HEK293 (cell line): Measurements from ENCODE around the gene RGS7.
"Not testable (repeated sequence)": the region's sequence is repeated elsewhere in the genome, so short reads cannot be mapped to it uniquely, and the experiment has no call there.

Experiments used
- CTCF ChIA-PET: fragments of 350-600 bp; formaldehyde crosslinking; extraction: SDS; loops from one replicate; lab custom pipeline; 2021; ENCODE audit warnings: antibody characterized with exemption; lab: Yijun Ruan, JAX
- POLR2A ChIA-PET: fragments of 300-600 bp; formaldehyde crosslinking; extraction: SDS; loops from one replicate; lab custom pipeline; 2020; ENCODE audit warnings: antibody characterized with exemption, inconsistent platforms; lab: Yijun Ruan, JAX
- H3K27ac ChIP-seq: fragments of 200-500 bp; sonication (Bioruptor generic); 2 replicates; pipeline ENCODE4 v1.5.1; 2014; ENCODE audit warnings: low read depth, low read length, control low read depth, inconsistent platforms; ENCODE audit errors: extremely low read depth
- H3K36me3 ChIP-seq, 2 experiments: fragments of 200-500 bp in 1 of 2; sonication (Bioruptor generic) in 1 of 2; 1 replicate in 1 of 2; 2 replicates in 1 of 2; pipeline ENCODE4 v1.5.1; 2014 to 2017; ENCODE audit warnings: inconsistent platforms in 2 of 2, low read length in 2 of 2; ENCODE audit not compliant: control insufficient read depth in 2 of 2, insufficient read depth in 1 of 2
- H3K4me1 ChIP-seq: fragments of 200-500 bp; sonication (Bioruptor generic); 2 replicates; pipeline ENCODE4 v1.5.1; 2014; ENCODE audit warnings: mild to moderate bottlenecking, low read length, inconsistent platforms; ENCODE audit not compliant: control insufficient read depth, insufficient read depth
- H3K4me3 ChIP-seq: 2 replicates; pipeline ENCODE4 v1.5.1; 2011; ENCODE audit warnings: low read depth, mild to moderate bottlenecking, control low read depth, low read length, moderate library complexity
- H3K9me3 ChIP-seq: fragments of 200-500 bp; sonication (Bioruptor generic); 2 replicates; pipeline ENCODE4 v1.5.1; 2014; ENCODE audit warnings: low read depth, low read length, inconsistent platforms; ENCODE audit not compliant: control insufficient read depth, insufficient read depth
- EGR2 ChIP-seq: fragments of 450-650 bp; formaldehyde crosslinking; IDR thresholded peaks from 2 replicates; pipeline ENCODE4 v1.5.1; 2016; ENCODE audit warnings: low read depth, missing biosample characterization, missing genetic modification characterization
- KLF10 ChIP-seq: fragments of 450-650 bp; IDR thresholded peaks from 2 replicates; pipeline ENCODE4 v1.5.1; 2018; ENCODE audit warnings: missing biosample characterization, mild to moderate bottlenecking, missing genetic modification characterization
- MYNN ChIP-seq: fragments of 450-650 bp; formaldehyde crosslinking; IDR thresholded peaks from 2 replicates; pipeline ENCODE4 v1.5.1; 2016; ENCODE audit warnings: missing biosample characterization, missing genetic modification characterization, borderline replicate concordance
- YY1 ChIP-seq: fragments of 450-650 bp; formaldehyde crosslinking; IDR thresholded peaks from 2 replicates; pipeline ENCODE4 v1.5.1; 2018; ENCODE audit warnings: missing biosample characterization, missing genetic modification characterization
- ZBTB8A ChIP-seq: fragments of 450-650 bp; formaldehyde crosslinking; IDR thresholded peaks from 2 replicates; pipeline ENCODE4 v1.5.1; 2016; ENCODE audit warnings: missing biosample characterization, missing genetic modification characterization
- ZNF138 ChIP-seq: fragments of 450-650 bp; formaldehyde crosslinking; IDR thresholded peaks from 2 replicates; pipeline ENCODE4 v1.5.1; 2016; ENCODE audit warnings: missing biosample characterization, missing genetic modification characterization, borderline replicate concordance
- ZNF146 ChIP-seq: fragments of 450-650 bp; formaldehyde crosslinking; IDR thresholded peaks from 2 replicates; pipeline ENCODE4 v1.5.1; 2016; ENCODE audit warnings: missing biosample characterization, missing genetic modification characterization
- ZNF404 ChIP-seq: fragments of 450-650 bp; formaldehyde crosslinking; IDR thresholded peaks from 2 replicates; pipeline ENCODE4 v1.5.1; 2017; ENCODE audit warnings: missing biosample characterization, missing genetic modification characterization
- ZNF530 ChIP-seq: fragments of 450-650 bp; formaldehyde crosslinking; IDR thresholded peaks from 2 replicates; pipeline ENCODE4 v1.5.1; 2016; ENCODE audit warnings: low read depth, missing biosample characterization, missing genetic modification characterization
- ZNF792 ChIP-seq: fragments of 450-650 bp; formaldehyde crosslinking; IDR thresholded peaks from 2 replicates; pipeline ENCODE4 v1.5.1; 2016; ENCODE audit warnings: missing biosample characterization, missing genetic modification characterization
- ZNF830 ChIP-seq: fragments of 450-650 bp; IDR thresholded peaks from 2 replicates; pipeline ENCODE4 v1.5.0; 2018; ENCODE audit warnings: missing biosample characterization, missing genetic modification characterization, low read depth, mild to moderate bottlenecking, moderate library complexity
- ZSCAN23 ChIP-seq: fragments of 450-650 bp; formaldehyde crosslinking; IDR thresholded peaks from 2 replicates; pipeline ENCODE4 v1.5.1; 2016; ENCODE audit warnings: missing biosample characterization, missing genetic modification characterization
- TF ChIP-seq, protein P1 (sequence below): IDR thresholded peaks from 2 replicates; pipeline ENCODE4 v1.6.1; 2011; ENCODE audit warnings: mild to moderate bottlenecking, low read depth, low read length, borderline replicate concordance
- TF ChIP-seq, protein P2 (sequence below): fragments of 450-650 bp; formaldehyde crosslinking; IDR thresholded peaks from 2 replicates; pipeline ENCODE4 v1.5.1; 2016; ENCODE audit warnings: missing biosample characterization, missing genetic modification characterization
- TF ChIP-seq, protein P3 (sequence below): fragments of 450-650 bp; formaldehyde crosslinking; IDR thresholded peaks from 2 replicates; pipeline ENCODE4 v1.5.1; 2016; ENCODE audit warnings: missing biosample characterization, missing genetic modification characterization
- TF ChIP-seq, protein P4 (sequence below): fragments of 450-650 bp; formaldehyde crosslinking; IDR thresholded peaks from 2 replicates; pipeline ENCODE4 v1.5.1; 2016; ENCODE audit warnings: missing biosample characterization, missing genetic modification characterization, borderline replicate concordance
- TF ChIP-seq, protein P5 (sequence below): fragments of 450-650 bp; formaldehyde crosslinking; IDR thresholded peaks from 2 replicates; pipeline ENCODE4 v1.5.1; 2016; ENCODE audit warnings: missing biosample characterization, missing genetic modification characterization

Gene RGS7

DNA sequence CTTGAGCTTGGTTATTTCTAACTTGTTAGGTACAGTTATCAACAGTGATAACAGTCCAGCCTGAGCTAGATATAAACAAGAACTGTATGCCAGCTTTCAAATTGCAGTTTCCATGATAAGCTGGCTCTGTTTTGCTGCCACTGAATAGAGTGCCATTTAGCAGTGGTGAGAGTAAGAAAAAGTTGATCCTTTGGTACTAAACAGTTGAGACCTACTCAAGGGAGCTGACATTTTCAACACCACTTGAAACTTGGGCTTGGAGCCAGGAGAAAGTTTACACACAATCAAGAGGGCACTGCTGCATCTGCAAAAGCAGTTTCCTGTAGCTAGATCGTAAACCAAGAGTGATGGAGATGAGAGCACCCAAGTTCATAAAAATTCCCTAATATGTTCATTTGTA lies 131.3 kb downstream of the RGS7 start (continued):
- TF ChIP-seq, protein P1, sequence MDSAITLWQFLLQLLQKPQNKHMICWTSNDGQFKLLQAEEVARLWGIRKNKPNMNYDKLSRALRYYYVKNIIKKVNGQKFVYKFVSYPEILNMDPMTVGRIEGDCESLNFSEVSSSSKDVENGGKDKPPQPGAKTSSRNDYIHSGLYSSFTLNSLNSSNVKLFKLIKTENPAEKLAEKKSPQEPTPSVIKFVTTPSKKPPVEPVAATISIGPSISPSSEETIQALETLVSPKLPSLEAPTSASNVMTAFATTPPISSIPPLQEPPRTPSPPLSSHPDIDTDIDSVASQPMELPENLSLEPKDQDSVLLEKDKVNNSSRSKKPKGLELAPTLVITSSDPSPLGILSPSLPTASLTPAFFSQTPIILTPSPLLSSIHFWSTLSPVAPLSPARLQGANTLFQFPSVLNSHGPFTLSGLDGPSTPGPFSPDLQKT = no peak
- TF ChIP-seq ZSCAN23 (no peak), ZNF404 (tag by site-specific recombination) (no peak)
- TF ChIP-seq, protein P2, sequence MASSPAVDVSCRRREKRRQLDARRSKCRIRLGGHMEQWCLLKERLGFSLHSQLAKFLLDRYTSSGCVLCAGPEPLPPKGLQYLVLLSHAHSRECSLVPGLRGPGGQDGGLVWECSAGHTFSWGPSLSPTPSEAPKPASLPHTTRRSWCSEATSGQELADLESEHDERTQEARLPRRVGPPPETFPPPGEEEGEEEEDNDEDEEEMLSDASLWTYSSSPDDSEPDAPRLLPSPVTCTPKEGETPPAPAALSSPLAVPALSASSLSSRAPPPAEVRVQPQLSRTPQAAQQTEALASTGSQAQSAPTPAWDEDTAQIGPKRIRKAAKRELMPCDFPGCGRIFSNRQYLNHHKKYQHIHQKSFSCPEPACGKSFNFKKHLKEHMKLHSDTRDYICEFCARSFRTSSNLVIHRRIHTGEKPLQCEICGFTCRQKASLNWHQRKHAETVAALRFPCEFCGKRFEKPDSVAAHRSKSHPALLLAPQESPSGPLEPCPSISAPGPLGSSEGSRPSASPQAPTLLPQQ (tag by site-specific recombination) = 0 out of 2 replicates have a peak, but pooled peaks have one; percentile 32

DNA sequence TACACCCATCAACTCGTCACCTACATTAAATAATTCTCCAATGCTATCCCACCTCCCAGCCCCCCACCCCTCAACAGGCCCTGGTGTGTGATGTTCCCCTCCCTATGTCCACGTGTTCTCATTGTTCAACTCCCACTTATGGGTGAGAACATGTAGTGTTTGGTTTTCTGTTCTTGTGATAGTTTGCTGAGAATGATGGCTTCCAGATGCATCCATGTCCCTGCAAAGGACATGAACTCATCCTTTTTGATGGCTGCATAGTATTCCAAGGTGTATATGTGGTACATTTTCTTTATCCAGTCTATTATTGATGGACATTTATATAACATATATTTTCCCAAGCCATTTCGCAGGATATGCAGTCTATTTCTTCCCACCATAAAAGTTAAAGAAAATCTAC lies 132.8 kb downstream of the RGS7 start:
- not testable (repeated sequence) for H3K4me3 ChIP-seq, H3K27ac ChIP-seq
- TF ChIP-seq, protein P3, sequence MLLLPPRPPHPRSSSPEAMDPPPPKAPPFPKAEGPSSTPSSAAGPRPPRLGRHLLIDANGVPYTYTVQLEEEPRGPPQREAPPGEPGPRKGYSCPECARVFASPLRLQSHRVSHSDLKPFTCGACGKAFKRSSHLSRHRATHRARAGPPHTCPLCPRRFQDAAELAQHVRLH = peak; percentile 56; the same call in 1 of the 2 replicates
- TF ChIP-seq ZNF146 = peak; percentile 93
- TF ChIP-seq, all 188 proteins: peak for 2; not testable (repeated sequence) for 186
- CTCF ChIA-PET = interaction anchor here (0.7 kb wide), 3 partner anchors 340 to 771 kb away, joined by 3 to 5 read pairs (median 4); no protein-coding TSS in a partner anchor
- H3K9me3 ChIP-seq, H3K36me3 ChIP-seq, POLR2A ChIA-PET: not testable (repeated sequence)
- H3K4me1 ChIP-seq = peaks cover 12% of the 10 kb centered on the region; the same call in 1 of the 2 replicates

DNA sequence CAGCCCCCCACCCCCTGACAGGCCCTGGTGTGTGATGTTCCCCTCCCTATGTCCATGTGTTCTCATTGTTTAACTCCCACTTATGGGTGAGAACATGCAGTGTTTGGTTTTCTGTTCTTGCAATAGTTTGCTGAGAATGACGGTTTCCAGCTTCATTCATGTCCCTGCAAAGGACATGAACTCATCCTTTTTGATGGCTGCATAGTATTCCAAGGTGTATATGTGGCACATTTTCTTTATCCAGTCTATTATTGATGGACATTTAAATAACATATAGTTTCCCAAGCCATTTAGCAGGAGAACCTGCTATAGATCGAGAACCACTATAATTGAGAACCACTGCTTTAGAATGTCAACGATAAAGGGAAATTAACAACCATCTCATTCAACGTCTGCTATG lies 134.2 kb downstream of the RGS7 start:
- H3K36me3 ChIP-seq, CTCF ChIA-PET, H3K4me3 ChIP-seq, H3K9me3 ChIP-seq, POLR2A ChIA-PET, H3K27ac ChIP-seq, H3K4me1 ChIP-seq: not testable (repeated sequence)
- TF ChIP-seq ZNF146 = peak; percentile 93

DNA sequence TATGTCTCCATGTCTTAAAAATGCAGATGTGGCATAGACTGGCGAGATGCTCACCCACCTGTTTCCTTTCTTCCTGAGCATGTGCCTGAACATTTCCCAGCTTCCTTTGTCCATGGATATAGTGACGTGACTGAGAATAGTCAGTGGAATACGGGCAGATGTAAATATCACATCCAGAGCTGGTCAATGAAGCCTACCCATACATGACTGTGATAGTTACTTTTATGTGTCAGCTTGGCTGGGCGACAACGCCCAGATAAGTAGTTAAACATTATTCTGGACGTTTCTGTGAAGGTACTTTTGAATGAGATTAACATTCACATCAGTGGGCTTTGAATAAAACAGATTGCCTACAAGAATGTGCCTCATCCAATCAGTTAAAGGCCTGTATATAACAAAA lies 135.7 kb downstream of the RGS7 start:
- H3K4me3 ChIP-seq = no peak overlapping the region
- POLR2A ChIA-PET = no interaction called here
- CTCF ChIA-PET = interaction anchor here (0.7 kb wide), 1 partner anchor 169 kb away, joined by 3 read pairs; no protein-coding TSS in a partner anchor
- no peak overlapping the region for H3K27ac ChIP-seq
- H3K4me1 ChIP-seq = peaks cover 8% of the 10 kb centered on the region; the same call in 1 of the 2 replicates
- H3K9me3 ChIP-seq = no peaks in the 10 kb centered on the region
- H3K36me3 ChIP-seq = no peaks in the 10 kb centered on the region
- TF ChIP-seq ZNF792 (no peak), YY1 (tag by site-specific recombination) (no peak), EGR2 (no peak), ZNF830 (tag by site-specific recombination) (no peak), MYNN (tag by site-specific recombination) (no peak), ZNF138 (tag by site-specific recombination) (no peak), ZNF530 (tag by site-specific recombination) (no peak), ZBTB8A (no peak), KLF10 (tag by site-specific recombination) (no peak)
- TF ChIP-seq, protein P1 = no peak
- TF ChIP-seq, protein P4, sequence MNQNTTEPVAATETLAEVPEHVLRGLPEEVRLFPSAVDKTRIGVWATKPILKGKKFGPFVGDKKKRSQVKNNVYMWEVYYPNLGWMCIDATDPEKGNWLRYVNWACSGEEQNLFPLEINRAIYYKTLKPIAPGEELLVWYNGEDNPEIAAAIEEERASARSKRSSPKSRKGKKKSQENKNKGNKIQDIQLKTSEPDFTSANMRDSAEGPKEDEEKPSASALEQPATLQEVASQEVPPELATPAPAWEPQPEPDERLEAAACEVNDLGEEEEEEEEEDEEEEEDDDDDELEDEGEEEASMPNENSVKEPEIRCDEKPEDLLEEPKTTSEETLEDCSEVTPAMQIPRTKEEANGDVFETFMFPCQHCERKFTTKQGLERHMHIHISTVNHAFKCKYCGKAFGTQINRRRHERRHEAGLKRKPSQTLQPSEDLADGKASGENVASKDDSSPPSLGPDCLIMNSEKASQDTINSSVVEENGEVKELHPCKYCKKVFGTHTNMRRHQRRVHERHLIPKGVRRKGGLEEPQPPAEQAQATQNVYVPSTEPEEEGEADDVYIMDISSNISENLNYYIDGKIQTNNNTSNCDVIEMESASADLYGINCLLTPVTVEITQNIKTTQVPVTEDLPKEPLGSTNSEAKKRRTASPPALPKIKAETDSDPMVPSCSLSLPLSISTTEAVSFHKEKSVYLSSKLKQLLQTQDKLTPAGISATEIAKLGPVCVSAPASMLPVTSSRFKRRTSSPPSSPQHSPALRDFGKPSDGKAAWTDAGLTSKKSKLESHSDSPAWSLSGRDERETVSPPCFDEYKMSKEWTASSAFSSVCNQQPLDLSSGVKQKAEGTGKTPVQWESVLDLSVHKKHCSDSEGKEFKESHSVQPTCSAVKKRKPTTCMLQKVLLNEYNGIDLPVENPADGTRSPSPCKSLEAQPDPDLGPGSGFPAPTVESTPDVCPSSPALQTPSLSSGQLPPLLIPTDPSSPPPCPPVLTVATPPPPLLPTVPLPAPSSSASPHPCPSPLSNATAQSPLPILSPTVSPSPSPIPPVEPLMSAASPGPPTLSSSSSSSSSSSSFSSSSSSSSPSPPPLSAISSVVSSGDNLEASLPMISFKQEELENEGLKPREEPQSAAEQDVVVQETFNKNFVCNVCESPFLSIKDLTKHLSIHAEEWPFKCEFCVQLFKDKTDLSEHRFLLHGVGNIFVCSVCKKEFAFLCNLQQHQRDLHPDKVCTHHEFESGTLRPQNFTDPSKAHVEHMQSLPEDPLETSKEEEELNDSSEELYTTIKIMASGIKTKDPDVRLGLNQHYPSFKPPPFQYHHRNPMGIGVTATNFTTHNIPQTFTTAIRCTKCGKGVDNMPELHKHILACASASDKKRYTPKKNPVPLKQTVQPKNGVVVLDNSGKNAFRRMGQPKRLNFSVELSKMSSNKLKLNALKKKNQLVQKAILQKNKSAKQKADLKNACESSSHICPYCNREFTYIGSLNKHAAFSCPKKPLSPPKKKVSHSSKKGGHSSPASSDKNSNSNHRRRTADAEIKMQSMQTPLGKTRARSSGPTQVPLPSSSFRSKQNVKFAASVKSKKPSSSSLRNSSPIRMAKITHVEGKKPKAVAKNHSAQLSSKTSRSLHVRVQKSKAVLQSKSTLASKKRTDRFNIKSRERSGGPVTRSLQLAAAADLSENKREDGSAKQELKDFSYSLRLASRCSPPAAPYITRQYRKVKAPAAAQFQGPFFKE (tag by site-specific recombination) = no peak
- TF ChIP-seq, protein P5, sequence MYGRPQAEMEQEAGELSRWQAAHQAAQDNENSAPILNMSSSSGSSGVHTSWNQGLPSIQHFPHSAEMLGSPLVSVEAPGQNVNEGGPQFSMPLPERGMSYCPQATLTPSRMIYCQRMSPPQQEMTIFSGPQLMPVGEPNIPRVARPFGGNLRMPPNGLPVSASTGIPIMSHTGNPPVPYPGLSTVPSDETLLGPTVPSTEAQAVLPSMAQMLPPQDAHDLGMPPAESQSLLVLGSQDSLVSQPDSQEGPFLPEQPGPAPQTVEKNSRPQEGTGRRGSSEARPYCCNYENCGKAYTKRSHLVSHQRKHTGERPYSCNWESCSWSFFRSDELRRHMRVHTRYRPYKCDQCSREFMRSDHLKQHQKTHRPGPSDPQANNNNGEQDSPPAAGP = no peak
